NCI-H146 treated with DMSO at 0.1 percent for 48 hours (cell line): ENCODE measurements around the gene CBX8.

Experiments
- DNase-seq: peaks from one replicate; lab custom pipeline; 2025; ENCODE audit not compliant: unreplicated experiment; lab: John Stamatoyannopoulos, UW

The CBX8 gene

DNA sequence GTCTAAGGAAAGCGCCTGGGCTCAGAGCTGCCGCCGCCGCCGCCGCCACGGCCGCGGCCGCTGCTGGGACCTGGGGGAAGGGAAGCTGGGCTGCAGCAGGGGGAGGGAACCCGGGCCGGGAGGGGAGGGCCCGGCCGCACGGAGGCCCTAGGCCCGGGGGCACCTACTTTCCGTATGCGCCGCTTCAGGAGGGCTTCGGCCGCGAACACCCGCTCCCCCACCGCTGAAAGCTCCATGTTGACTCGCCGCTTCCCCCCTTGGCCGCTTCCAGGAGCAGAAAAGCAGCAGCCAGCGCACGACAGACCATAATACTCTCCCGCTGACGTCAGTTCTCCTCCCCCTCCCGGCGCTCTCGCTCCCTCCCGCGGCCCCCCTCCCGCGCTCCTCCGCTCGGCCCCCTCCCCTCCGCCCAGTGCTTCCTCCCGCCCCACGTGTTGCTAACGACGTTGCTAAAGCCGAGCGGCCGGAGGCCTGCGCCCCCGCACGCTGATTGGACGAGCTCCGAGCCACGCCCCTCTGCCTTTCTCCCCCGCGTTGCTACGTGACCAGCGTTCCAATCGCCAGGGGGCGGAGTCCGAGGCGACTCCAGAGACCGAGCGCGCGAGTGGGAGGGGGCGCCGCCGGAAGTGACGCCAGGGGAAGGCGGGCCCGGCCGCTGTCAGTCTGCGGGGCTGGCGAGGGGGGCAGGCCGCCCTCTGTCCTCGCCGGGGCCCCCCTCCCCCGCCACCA, at the start of gene CBX8:
TSS of gene CBX8 (minus strand) at position 315 of the 729 bp plus-strand sequence. CDS start at position 236, 79 bp downstream.
- DNase-seq = peak; percentile 96

DNA sequence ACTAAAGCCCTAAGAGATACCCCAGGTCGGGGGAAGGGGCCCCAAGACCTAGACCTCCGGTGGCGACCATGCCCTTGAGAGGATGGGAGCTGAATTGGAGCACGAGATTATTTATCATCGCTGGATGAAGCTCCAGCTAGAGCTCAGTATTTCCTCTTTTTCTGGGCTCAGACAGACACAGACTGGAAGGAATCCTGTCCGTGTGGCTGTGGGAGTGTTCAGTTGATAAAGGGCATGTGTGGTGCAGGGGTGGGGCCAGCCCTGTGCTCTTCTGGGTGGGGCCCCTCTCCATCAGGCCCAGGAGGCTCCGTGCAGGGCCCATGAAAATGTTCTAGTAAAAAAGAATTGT, 48.7 kb upstream of the CBX8 start:
- DNase-seq = no peak

DNA sequence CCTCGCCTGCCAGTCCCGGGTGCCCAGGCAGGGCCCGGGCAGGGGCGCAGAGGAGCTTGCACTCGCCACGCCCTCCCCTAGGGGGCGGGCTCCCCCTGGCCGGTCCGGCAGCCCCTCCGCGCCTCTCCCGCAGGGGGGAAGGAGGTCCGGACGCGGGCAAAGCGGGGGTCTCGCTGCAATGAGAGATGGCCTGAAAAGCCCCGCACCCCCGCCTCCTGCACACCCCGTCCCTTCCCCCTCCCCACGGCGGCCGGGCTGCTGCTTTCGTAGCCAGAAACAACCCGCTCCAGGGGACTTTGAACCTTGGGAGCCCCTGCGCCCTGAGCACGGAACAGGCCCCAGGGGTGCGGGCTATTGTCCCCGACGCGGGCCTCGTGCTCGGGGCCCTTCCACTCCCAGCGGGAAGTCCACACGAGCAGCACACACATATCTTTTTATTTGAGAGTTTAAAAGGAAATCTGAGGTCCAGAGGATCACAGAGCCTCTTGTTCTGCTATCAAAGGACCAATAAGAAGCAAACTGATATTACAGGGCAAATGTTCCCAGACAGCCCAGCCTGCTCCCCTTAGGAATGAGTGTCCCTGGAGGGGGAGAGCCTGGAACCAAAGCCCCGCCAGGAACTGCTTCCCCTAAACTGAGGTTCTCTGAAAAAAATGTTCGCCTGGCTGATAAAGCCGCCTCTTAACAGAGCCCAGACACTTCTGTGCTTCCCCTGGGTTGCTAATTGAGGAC, 48.2 kb upstream of the CBX8 start:
- DNase-seq = no peak

DNA sequence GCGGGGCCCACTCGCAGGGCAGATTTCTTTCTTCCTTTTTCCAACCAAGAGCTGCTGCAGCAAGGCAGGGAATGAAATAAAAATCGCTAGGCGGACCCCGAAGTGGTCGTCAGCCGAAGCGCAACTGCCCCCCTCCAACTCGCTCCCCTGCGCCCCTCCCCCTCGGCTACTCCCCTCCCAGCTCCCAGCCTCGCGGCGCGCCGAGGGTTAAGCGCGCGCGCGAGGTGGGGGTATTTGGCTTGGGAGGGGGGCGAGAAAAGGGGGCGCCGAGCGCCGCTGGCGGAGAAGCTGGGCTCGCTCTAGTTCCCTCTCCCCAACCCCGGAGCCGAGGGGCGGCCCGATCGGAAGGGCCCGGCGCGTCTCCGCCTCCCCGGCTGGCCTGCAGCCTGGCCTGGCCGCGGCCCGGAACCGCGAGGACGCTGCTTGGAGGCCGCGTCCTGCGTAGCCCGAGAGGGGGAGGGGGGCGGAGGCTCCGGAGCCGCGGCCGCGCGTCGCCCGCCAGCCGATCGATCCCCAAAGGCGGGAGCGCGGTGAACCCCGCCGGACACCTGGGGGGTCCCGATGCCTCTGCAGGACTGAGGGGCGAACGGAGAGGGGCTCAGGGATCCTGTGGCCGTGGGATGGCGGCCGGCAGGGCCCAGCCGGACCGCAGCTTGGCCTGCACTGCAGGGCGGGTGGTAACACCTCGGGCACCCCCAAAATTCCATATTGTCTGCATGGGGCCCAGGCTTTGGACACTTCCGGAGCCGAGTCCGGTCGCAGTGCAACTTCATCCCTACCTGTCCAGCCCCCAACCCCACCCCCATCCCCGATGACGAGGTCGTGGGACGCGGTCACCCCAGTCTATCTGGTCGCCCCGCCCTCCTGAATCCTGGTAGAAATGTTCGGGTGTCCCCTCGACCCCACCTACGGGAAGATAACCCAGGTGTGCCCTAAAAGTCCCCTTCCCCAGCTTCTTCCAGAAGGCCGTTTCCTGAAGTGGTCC, 47.2 kb upstream of the CBX8 start:
- DNase-seq = peak; percentile 38

DNA sequence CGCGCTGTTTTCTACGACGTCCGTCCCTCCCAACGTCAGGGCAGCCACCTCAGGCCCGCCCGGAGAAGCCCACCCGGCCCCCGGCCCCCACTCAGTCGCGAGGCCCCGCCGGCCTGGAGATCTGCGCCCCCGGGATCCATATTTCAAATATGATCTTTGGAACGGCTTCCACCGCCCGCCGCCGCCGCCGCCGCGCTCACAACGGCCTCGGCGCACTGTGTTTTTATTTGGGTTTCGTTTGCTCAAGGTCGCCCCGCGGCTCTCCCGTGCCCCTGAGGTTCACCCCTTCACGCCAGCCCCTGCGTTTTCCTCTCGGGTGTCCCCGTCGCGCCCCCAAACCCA, 46.6 kb upstream of the CBX8 start:
- DNase-seq = no peak

DNA sequence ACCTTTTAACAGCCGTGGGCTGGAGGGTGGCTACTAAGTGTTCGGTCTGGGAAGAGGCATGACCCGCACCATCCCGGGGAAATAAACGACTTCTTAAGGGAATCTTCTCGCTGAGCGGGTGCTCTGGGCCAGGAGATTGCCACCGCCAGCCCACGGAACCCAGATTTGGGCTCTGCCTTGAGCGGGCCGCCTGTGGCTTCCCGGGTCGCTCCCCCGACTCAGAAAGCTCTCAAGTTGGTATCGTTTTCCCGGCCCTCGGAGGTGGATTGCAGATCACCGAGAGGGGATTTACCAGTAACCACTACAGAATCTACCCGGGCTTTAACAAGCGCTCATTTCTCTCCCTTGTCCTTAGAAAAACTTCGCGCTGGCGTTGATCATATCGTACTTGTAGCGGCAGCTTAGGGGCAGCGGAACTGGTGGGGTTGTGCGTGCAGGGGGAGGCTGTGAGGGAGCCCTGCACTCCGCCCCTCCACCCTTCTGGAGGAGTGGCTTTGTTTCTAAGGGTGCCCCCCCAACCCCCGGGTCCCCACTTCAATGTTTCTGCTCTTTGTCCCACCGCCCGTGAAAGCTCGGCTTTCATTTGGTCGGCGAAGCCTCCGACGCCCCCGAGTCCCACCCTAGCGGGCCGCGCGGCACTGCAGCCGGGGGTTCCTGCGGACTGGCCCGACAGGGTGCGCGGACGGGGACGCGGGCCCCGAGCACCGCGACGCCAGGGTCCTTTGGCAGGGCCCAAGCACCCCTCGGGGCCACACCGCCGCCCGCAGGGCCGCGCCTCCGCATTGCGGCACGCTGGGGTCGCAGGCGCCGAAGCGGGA, 46.0 kb upstream of the CBX8 start:
- DNase-seq = peak; percentile 12

DNA sequence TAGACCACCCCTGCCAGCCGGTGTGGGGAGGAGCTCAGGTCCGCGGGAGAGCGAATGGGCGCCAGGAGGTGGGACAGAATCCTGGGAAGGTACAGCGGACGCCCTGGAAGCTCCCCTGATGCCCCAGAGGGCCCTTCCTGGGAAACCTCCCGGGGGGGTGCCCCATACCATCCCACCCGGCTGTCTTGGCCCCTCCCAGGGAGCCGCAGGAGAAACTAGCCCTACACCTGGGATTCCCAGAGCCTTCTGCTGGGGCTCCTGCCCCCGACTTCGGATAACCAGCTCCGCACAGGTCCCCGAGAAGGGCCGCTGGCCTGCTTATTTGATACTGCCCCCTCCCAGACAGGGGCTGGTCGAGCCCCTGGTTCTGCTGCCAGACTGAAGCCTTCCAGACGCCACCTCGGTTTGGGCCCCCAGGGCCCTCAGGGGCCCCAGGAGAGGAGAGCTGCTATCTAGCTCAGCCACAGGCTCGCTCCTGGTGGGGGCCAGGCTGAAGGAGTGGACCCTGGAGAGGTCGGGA, 45.3 kb upstream of the CBX8 start:
- DNase-seq = no peak

DNA sequence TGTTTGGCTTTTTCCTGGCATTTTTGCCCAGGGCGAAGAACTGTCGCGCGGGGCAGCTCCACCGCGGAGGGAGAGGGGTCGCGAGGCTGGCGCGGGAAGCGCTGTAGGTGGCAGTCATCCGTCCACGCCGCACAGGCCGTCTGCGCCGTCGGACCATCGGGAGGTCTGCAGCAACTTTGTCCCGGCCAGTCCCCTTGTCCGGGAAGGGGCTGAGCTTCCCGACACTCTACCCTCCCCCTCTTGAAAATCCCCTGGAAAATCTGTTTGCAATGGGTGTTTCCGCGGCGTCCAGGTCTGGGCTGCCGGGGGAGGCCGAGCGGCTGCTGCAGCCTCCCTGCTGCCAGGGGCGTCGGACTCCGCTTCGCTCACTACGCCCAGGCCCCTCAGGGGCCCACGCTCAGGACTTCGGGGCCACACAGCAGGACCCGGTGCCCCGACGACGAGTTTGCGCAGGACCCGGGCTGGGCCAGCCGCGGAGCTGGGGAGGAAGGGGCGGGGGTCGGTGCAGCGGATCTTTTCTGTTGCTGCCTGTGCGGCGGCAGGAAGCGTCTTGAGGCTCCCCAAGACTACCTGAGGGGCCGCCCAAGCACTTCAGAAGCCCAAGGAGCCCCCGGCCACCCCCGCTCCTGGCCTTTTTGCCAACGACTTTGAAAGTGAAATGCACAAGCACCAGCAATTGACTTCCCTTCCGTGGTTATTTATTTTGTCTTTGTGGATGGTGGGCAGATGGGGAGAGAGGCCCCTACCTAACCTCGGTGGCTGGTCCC, 44.7 kb upstream of the CBX8 start:
- no peak for DNase-seq

DNA sequence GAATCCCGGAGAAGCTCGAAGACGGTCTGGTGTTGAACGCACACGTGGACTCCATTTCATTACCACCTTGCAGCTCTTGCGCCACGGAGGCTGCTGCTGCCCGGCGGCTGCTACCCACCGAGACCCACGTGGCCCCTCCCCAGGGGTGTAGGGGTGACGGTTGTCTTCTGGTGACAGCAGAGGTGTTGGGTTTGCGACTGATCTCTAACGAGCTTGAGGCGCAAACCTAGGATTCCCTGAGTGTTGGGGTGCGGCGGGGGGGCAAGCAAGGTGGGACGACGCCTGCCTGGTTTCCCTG, 44.1 kb upstream of the CBX8 start:
- no peak for DNase-seq

DNA sequence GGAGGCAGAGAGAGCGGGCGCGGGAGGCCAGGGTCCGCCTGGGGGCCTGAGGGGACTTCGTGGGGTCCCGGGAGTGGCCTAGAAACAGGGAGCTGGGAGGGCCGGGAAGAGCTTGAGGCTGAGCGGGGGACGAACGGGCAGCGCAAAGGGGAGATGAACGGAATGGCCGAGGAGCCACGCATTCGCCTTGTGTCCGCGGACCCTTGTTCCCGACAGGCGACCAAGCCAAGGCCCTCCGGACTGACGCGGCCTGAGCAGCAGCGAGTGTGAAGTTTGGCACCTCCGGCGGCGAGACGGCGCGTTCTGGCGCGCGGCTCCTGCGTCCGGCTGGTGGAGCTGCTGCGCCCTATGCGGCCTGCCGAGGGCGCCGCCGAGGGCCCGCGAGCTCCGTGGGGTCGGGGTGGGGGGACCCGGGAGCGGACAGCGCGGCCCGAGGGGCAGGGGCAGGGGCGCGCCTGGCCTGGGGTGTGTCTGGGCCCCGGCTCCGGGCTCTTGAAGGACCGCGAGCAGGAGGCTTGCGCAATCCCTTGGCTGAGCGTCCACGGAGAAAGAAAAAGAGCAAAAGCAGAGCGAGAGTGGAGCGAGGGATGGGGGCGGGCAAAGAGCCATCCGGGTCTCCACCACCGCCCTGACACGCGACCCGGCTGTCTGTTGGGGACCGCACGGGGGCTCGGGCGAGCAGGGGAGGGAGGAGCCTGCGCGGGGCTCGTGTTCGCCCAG, 43.6 kb upstream of the CBX8 start:
- no peak for DNase-seq

DNA sequence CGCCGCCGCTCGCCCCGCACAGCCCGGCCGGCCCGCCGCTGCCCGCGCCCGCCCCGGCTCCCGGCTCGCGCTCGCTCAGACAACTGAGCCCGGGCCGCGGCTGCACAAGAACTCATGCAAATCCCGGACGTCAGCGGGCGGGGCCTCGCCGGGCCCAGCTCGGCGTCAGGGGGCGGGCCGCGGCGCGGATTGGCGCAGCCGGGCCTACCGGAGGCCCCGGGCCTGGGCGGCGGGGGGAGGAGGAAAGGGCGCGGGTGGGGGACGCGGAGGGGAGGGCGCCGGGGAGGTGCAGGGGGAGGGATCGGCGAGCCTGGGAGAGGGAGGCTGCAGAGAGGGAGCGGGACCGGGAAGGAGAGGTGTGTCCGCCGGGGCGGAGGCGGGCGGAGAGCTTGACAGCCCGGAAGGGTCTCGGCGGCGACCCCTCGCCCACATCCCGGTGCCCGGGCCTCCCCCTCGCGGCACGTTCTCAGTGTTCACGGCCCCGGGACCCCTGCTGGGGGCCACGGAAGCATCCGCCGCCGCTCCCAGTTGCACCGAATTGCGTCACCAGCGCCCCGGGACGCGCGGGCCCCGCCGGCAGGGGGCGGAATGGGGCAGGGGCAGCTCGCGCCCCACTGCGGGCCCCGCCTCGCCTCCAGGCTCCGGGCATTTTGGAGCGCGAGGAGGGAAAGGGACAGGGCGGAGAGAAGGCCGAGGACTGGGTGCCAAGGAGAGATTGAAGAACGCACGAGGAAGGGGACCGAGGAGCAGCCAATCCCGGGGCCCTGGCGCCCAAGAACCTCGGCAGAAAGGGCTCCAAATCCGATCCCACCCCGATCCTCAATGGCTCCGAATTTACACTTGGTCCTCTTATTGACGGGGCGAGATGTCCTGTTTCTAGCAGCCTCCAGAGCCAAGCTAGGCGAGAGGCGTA, 42.7 kb upstream of the CBX8 start, which contains the start of gene CBX4:
TSS of gene CBX4 (minus strand) at position 85 of the 913 bp plus-strand sequence. CDS start 189 bp downstream, outside the sequence.
- peak; percentile 80 for DNase-seq

DNA sequence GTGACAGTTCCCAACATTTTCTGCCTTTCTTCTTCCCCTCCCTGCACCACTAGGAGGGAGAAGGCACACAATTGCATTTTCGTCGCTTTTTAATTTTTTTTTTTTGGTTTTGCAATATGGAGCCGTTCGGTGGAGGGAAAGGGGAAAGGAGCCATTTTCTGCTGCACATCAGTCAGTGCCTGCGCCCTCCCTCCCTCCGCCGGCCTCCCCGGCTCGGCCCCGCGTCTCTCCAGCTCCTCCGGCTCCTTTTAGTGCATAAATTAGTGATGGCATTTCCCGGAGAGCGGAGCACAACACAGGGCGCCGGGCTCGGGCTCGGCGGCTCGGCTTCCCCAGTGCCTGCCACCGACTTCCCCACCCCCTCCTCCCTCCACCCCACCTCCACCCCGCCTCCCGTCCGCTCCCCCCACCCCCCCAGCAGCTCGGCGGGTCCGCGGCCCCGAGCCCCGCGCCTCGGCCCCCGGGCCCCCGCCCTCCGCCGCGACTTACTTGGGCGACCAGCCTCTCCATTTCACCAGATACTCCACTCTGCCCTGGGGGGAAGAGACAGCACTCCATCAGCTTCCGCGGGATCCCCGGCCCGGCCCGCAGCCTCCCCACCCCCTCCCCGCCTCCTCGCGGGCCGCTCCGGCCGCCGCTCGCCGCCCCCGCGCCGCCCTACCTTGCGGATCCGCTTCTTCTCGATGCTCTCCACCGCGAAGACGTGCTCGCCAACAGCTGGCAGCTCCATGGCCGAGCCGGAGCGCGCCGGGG, 41.8 kb upstream of the CBX8 start:
- peak; percentile 42 for DNase-seq

DNA sequence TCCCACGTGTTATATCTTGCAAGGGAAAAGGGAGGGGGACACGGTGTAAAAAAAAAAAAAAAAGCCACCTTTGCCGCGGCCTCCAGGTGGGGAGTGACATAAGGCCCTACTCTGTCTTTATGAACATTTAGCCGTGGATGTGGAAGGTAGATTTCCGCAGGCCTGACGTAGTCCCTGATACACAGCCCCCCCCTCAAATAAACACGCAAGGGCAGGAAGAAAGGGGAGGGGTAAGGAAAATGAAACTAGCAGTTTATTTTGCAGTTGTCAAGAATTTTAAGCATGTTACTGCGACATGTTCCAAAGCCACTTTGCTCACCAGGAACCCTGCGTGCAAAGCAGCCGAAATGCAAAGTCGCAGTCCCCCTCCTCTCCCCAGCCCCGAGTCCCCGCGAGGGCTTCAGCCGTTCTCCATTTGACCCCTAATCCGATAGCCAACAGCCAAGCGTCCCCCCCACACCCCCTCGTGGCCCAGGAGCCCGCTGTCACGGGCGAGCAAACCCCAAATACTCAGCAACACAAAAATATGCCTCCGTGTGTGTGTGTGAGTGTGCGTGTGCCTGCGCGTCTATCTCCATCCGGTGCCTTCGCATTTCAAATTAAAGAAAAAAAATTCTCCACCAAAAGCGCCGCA, 41.1 kb upstream of the CBX8 start:
- no peak for DNase-seq

DNA sequence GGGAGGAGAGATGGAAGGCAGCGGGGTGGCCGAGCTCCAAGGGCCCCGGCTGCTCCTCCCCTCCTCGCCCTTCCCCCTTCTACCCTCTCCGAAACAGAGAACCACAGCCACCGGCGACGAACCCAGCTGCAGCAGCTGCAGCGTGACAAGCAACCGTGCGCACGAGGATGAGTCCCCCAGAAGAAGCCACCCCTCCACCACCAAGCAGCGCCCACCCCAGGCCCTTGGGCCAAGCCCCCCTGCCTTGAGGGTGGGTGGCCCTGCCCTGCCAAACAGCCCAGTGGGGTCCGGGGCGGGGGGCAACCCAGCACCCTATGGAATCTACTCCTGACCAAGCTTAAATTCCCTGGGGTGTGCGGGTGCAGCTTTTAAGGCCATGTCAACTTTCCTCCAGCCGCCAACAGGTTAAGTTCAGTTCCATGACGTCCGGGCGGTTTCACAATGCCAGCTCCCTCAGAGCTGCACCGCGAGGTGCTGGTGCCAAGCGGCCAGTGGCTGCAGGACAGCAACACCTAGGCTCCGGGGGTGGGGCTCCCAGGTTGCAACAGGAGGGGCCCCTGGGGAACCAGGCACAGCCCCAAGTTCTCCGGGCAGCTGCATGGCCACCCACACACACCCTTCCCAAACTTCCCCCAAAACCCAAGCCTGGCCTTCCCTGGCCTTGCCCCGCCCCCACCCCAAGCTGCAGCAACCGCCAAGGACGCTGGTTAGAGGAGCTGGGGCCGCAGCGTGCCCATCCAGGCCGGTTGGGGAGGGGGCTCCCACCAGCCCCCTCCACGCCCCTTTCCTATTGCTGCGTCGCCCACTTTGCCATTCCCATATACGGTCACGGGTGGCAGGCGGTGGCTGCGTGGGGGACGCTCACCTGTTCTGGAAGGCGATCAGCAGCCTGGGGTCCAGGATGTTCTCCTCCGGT, 40.4 kb upstream of the CBX8 start:
- no peak for DNase-seq

DNA sequence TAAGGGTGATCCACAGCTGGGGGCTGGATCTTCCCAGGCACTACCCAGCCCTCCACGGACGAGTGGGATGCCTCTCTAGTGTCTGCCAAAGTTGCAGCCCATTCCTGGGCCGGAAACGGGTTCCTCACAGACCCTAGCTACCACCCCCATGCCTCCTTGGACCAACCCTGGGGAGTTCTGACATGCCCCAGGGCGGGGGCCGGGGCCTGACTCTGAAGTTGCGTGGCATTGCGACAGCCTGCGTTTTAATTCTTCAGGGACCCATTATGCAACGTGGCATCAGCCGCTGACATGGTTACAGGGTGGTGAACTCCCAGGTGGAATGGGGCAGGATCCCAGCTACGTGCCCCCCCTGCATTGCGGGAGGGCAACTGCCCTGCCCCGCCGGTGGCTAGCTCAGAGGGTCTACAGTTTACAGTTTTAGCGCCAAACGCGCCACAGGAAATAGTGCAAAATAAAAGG, 39.7 kb upstream of the CBX8 start:
- DNase-seq = no peak
